H1 (cell line): ENCODE measurements around the gene SUGP2. TPM values are rescaled to one million over a fixed set of nuclear protein-coding genes. Genes with fewer than 3 reads are reported as not detected.

Experiments
- BACH1 ChIP-seq: IDR thresholded peaks from 2 replicates; pipeline ENCODE4 v1.6.1; 2012; ENCODE audit warnings: low read length, improper control_type of control experiment
- CBX8 ChIP-seq: fragments of 300-800, 300-1000 bp; sonication (generic); IDR thresholded peaks from 2 replicates; pipeline ENCODE4 v1.7.1; 2016; ENCODE audit warnings: low read depth, low read length, borderline replicate concordance
- CHD2 ChIP-seq: IDR thresholded peaks from 2 replicates; pipeline ENCODE4 v1.6.1; 2012; ENCODE audit warnings: low read length, improper control_type of control experiment
- CHD7 ChIP-seq: fragments of 300-600 bp; sonication (generic); IDR thresholded peaks from 2 replicates; pipeline ENCODE4 v1.7.1; 2012; ENCODE audit warnings: low read length, moderate library complexity, mild to moderate bottlenecking, inconsistent platforms; ENCODE audit not compliant: insufficient replicate concordance
- CREB1 ChIP-seq: IDR thresholded peaks from 2 replicates; pipeline ENCODE4 v1.6.1; 2012; ENCODE audit warnings: inconsistent platforms
- EGR1 ChIP-seq: IDR thresholded peaks from 2 replicates; pipeline ENCODE4 v1.6.1; 2011; ENCODE audit warnings: low read depth, low read length, borderline replicate concordance
- EZH2 ChIP-seq: fragments of 200-600 bp; sonication (generic); IDR thresholded peaks from 2 replicates; pipeline ENCODE4 v1.7.1; 2012; ENCODE audit warnings: low read depth, mild to moderate bottlenecking, moderate library complexity, low read length, inconsistent platforms; ENCODE audit not compliant: severe bottlenecking
- KDM4A ChIP-seq: IDR thresholded peaks from one replicate; pipeline ENCODE4 v1.7.1; 2012; ENCODE audit warnings: low read depth, mild to moderate bottlenecking, moderate library complexity, low read length, inconsistent platforms; ENCODE audit not compliant: severe bottlenecking
- POLR2A ChIP-seq, 2 experiments: IDR thresholded peaks; 1 replicate in 1 of 2; 2 replicates in 1 of 2; pipeline ENCODE4 v1.6.1; 2011; ENCODE audit warnings: low read depth in 2 of 2, low read length in 2 of 2, mild to moderate bottlenecking in 2 of 2; ENCODE audit errors: control extremely low read depth in 1 of 2
- RBBP5 ChIP-seq: IDR thresholded peaks from 2 replicates; pipeline ENCODE4 v1.7.1; 2012; ENCODE audit warnings: low read depth, mild to moderate bottlenecking, inconsistent platforms, low read length, moderate library complexity, borderline replicate concordance
- ZNF274 ChIP-seq: IDR thresholded peaks from 2 replicates; pipeline ENCODE4 v1.7.0; 2012; ENCODE audit warnings: low read length, borderline replicate concordance; ENCODE audit errors: extremely low read depth
- polyA plus RNA-seq, 7 experiments: library from polyadenylated mRNA; depleted of rRNA in 3 of 7; stranded (reverse) in 5 of 7; unstranded in 2 of 7; fragments of >200 nt in 5 of 7; fragments of 200-250 nt in 2 of 7; gene quantifications; 1 replicate in 5 of 7; 2 replicates in 1 of 7; 4 replicates in 1 of 7; pipeline versions ENCODE4 v1.2.1 to v1.2.3, GENCODE V29; 2011 to 2013; ENCODE audit warnings: missing spikeins in 2 of 7, mixed read lengths in 2 of 7
- total RNA-seq: library from RNA; stranded (reverse); fragmentation: NEBNext Ultra II Directional; extraction: Animal tissue kit (Norgen Biotek cat#: 25700); gene quantifications from 2 replicates; pipeline ENCODE4 v1.2.1, GENCODE V29; 2021

The SUGP2 gene
- total and polyA plus RNA-seq, 2 of the 8 experiments (the other 6 are each of a cell fraction or from before 2014, with no cell fraction given) = 57.7 to 114 TPM

DNA sequence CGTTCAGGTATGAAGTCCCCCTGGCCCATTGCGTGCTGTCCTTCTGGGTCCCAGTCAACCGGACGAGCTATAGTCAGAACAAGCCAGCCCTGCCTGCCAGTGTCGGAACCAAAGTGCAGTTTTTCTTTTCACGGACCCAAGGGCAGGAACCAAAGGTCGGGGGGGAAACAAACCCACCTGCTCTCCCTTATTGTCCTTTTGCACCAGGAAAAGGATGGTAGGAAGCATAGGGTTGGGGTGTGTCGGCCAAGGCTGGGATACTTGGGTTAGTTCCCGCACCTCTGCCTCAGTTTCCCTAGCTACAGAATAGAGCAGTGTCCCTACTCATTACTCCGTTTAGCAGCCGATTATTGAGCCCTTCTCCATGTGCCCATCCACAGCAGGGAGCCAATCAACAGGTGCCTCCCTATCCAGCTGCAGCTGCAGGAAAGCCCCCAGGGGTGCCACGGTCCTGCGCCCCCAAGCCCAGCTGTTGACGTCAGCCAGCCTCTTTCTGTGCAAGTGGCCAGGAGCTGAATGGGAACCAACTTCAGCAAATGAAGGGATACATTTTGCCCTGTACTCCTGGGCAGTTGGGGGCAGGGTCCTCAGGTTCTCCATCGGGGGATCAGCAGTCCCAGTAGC lies 21.1 kb upstream of the SUGP2 start (continued):
- TF ChIP-seq CHD7 (no peak), CHD2 (no peak), CREB1 (no peak), RBBP5 (no peak), POLR2A (IDR thresholded peaks at IDR 0.05; ENCODE audit: control extremely low read depth in 1 of 2, low read depth in 2 of 2, low read length in 2 of 2) (no peak), CBX8 (no peak), EGR1 (no peak), BACH1 (no peak), ZNF274 (no peak), EZH2 (no peak), KDM4A (no peak)
